ENCODE results near the gene TAF4B. TPM values are rescaled to one million over a fixed set of nuclear protein-coding genes. Genes with fewer than 3 reads are reported as not detected.

TAF4B gene
- total RNA-seq, 4 donors from 2014 or later, result 3.7 to 11.9 (median 7.1) TPM

DNA sequence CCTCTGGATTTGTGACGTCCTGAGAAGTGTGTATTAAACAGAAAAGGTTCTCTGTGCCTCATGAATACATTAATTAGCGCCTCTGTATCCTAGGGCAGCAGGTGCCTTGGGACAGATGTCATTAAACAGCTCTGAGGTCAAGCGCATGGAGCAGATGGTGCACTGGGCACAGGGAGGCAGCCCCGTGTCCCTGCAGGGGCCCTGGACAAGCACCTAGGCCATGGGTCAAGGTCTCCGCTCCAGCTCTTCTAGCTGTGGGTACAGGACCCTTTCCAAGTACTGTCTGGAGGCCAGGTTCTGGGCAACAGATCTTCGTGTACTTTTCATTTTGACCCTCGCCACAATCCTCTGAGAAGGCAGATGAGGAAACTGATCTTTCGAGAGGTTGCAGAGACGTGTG is 195.7 kb downstream of the TAF4B start:
- intact Hi-C loops (cut with DNase I; ENCODE audit: low total_unique reads), result no loop called here

DNA sequence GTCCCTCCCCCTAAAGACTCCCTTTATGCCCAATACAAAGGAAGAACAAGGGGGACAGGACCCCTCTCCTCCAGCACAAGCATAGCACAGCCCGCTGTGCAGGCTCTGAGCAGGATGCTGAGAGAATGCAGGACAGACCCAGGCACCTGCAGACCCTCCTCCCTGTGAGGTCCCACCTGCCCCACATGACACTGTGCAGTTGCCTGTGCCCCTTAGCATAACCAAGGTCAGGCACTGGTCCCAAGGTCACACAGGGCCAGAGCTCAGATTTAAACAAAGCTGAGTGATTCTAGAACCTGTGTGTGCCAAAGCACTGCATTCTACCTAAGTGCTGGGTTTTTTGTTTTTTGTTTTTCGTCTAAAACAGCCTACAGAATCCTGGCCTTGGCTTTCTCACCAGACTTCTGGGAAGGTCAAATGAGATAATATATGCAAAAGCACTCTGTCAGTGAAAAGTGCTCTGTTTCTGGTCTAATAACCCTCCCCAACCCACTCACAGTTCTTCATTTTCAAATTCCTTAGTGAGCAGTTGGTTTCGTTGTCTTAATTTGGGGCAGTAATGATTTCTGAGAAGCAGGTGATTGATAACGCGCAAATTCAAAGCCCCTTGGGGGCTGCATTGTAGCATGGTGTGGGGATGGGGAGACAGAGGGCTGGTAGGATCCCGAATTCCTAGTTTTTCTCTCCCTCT is 196.4 kb downstream of the TAF4B start:
- WGBS, 2 donors (ENCODE audit: low coverage in 1 of 2), result 80 to 89% methylated on average over 4 to 6 of the region's 6 CpGs
- no peak for DNase-seq
- TF ChIP-seq EP300 (IDR thresholded peaks at IDR 0.05; ENCODE audit: low read depth) (no peak), POLR2A (IDR thresholded peaks at IDR 0.05) (no peak), POLR2AphosphoS5 (IDR thresholded peaks at IDR 0.05) (no peak)
- TF ChIP-seq, protein P1, sequence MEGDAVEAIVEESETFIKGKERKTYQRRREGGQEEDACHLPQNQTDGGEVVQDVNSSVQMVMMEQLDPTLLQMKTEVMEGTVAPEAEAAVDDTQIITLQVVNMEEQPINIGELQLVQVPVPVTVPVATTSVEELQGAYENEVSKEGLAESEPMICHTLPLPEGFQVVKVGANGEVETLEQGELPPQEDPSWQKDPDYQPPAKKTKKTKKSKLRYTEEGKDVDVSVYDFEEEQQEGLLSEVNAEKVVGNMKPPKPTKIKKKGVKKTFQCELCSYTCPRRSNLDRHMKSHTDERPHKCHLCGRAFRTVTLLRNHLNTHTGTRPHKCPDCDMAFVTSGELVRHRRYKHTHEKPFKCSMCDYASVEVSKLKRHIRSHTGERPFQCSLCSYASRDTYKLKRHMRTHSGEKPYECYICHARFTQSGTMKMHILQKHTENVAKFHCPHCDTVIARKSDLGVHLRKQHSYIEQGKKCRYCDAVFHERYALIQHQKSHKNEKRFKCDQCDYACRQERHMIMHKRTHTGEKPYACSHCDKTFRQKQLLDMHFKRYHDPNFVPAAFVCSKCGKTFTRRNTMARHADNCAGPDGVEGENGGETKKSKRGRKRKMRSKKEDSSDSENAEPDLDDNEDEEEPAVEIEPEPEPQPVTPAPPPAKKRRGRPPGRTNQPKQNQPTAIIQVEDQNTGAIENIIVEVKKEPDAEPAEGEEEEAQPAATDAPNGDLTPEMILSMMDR (IDR thresholded peaks at IDR 0.05), result no peak

More for the DNA sequence above, 195.7 kb downstream of the TAF4B start:
- Histone ChIP-seq H3K4me3 (no peak overlapping the region), H3K36me3 (no peaks in the 10 kb centered on the region), H3K27ac (no peak overlapping the region), H3K9me3 (no peaks in the 10 kb centered on the region), H3K4me1 (no peaks in the 10 kb centered on the region), H3K27me3 (no peaks in the 10 kb centered on the region)
- in situ Hi-C loops (cut with MboI; ENCODE audit: low pct_ligation_motif_present in 1 of 4, low pct_unique_long_range_greater_than_20kb in 1 of 4, low sequenced_read_pairs in 3 of 4), result no loop called here
- WGBS, 2 donors (ENCODE audit: low coverage in 1 of 2), result 77 to 87% methylated on average over 6 to 9 of the region's 9 CpGs
- TF ChIP-seq EP300 (IDR thresholded peaks at IDR 0.05; ENCODE audit: low read depth) (no peak), POLR2AphosphoS5 (IDR thresholded peaks at IDR 0.05) (no peak)
- no peak for DNase-seq

DNA sequence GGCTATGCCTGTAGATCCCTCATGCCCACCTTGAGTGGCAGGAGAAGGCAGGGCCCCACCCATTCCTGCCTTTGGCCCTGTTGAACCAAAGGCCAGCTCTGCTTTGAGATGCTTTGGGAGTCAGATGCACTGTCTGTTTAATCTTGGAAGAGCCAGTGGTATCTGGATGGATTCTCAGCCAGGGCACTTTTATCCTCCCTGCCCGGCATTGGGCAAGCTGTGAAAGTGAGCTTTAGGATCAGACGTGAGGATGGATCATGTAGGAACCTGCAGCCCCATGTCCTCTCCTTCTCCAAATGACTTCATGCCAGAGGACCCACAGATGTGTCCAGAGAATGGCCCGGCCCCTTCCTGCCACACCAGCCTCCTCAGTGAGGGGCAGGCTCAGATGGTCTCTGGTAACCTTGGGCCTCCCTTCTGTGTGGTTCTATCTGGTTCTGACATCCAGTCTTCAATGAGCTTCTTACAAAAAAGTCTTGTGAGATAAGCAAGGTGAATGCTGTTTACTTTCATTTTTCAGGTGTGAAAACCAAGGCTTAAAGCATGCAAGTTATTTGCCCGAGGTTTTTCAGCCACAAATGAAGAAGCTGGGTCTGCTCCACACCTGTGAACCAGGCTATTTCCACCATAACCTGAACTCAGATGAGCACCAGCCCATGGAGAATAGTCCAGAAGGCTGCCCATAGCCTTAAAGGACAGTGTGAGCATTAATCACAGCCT is 198.3 kb downstream of the TAF4B start:
- DNase-seq, result no peak
- Histone ChIP-seq H3K27me3 (no peaks in the 10 kb centered on the region), H3K4me1 (no peaks in the 10 kb centered on the region), H3K4me3 (no peak overlapping the region), H3K27ac (no peak overlapping the region), H3K9me3 (no peaks in the 10 kb centered on the region), H3K36me3 (no peaks in the 10 kb centered on the region)
- 47 to 100% methylated on average over 1 to 2 of the region's 4 CpGs for WGBS, 2 donors (ENCODE audit: low coverage in 1 of 2)
- TF ChIP-seq, protein P1 (IDR thresholded peaks at IDR 0.05), result no peak
- TF ChIP-seq POLR2AphosphoS5 (IDR thresholded peaks at IDR 0.05) (no peak), POLR2A (IDR thresholded peaks at IDR 0.05) (no peak), EP300 (IDR thresholded peaks at IDR 0.05; ENCODE audit: low read depth) (no peak)
- in situ Hi-C loops (cut with MboI; ENCODE audit: low pct_ligation_motif_present in 1 of 4, low pct_unique_long_range_greater_than_20kb in 1 of 4, low sequenced_read_pairs in 3 of 4), result no loop called here
- intact Hi-C loops (cut with DNase I; ENCODE audit: low total_unique reads), result no loop called here

More for the DNA sequence above, 196.4 kb downstream of the TAF4B start:
- H3K27ac ChIP-seq, result no peak overlapping the region
- intact Hi-C loops (cut with DNase I; ENCODE audit: low total_unique reads) (no loop called here), in situ Hi-C loops (cut with MboI; ENCODE audit: low pct_ligation_motif_present in 1 of 4, low pct_unique_long_range_greater_than_20kb in 1 of 4, low sequenced_read_pairs in 3 of 4) (no loop called here)
- no peak overlapping the region for H3K4me3 ChIP-seq
- H3K36me3 ChIP-seq, result no peaks in the 10 kb centered on the region
- H3K27me3 ChIP-seq, result no peaks in the 10 kb centered on the region
- H3K4me1 ChIP-seq, result no peaks in the 10 kb centered on the region
- H3K9me3 ChIP-seq, result no peaks in the 10 kb centered on the region

GRCh38 chr18:26425148-26425531 is 198.9 kb downstream of the TAF4B start:
- intact Hi-C loops (cut with DNase I; ENCODE audit: low total_unique reads), result no loop called here
- Histone ChIP-seq H3K36me3 (no peaks in the 10 kb centered on the region), H3K27ac (no peak overlapping the region), H3K9me3 (no peaks in the 10 kb centered on the region), H3K27me3 (no peaks in the 10 kb centered on the region), H3K4me1 (no peaks in the 10 kb centered on the region), H3K4me3 (no peak overlapping the region)
- DNase-seq, result no peak
- TF ChIP-seq POLR2AphosphoS5 (IDR thresholded peaks at IDR 0.05), result no peak
- TF ChIP-seq EP300 (IDR thresholded peaks at IDR 0.05; ENCODE audit: low read depth), result no peak
- no peak for TF ChIP-seq POLR2A (IDR thresholded peaks at IDR 0.05)
- TF ChIP-seq, protein P1 (IDR thresholded peaks at IDR 0.05), result no peak
- in situ Hi-C loops (cut with MboI; ENCODE audit: low pct_ligation_motif_present in 1 of 4, low pct_unique_long_range_greater_than_20kb in 1 of 4, low sequenced_read_pairs in 3 of 4), result no loop called here
- WGBS, 2 donors (ENCODE audit: low coverage in 1 of 2), result 73 to 83% methylated on average over 3 to 5 of the region's 5 CpGs

Measured in transverse colon (tissue), 4 donors.